COLO829 (cell line): ENCODE measurements around the gene URB2.
"Not testable (repeated sequence)": the region's sequence is repeated elsewhere in the genome, so short reads cannot be mapped to it uniquely, and the experiment has no call there.

Experiments
- DNase-seq: peaks from one replicate; pipeline ENCODE4 v3.0.0; 2012; ENCODE audit warnings: low spot score

Gene URB2

GRCh38 chr1:229693129-229693900, 67.3 kb downstream of the URB2 start:
- no peak for DNase-seq

GRCh38 chr1:229694053-229694693, 68.1 kb downstream of the URB2 start:
- no peak for DNase-seq

GRCh38 chr1:229696385-229696784, 70.3 kb downstream of the URB2 start:
- DNase-seq: no peak

- no peak for DNase-seq
Observed at GRCh38 chr1:229699613-229700267, 73.7 kb downstream of the URB2 start.

- no peak for DNase-seq
Observed at GRCh38 chr1:229704157-229704556, 78.1 kb downstream of the URB2 start.

- not testable (repeated sequence) for DNase-seq
Observed at GRCh38 chr1:229705152-229705551, 79.1 kb downstream of the URB2 start.

- not testable (repeated sequence) for DNase-seq
Observed at GRCh38 chr1:229707127-229707526, 81.1 kb downstream of the URB2 start.

GRCh38 chr1:229709500-229710013, 83.5 kb downstream of the URB2 start:
- no peak for DNase-seq
